Astrocyte (in vitro differentiated cells and primary cell): ENCODE results near the gene ZNF669. TPM values are rescaled to one million over a fixed set of nuclear protein-coding genes. Genes with fewer than 3 reads are reported as not detected.
"Not testable (repeated sequence)": the region's sequence is repeated elsewhere in the genome, so short reads cannot be mapped to it uniquely, and the experiment has no call there.

ENCODE experiments used
- DNase-seq: peaks from one replicate; pipeline ENCODE4 v3.0.0-alpha.2; 2010; ENCODE audit warnings: low read depth
- FAIRE-seq: peaks from 2 replicates; lab custom pipeline; 2011; peaks lifted over from hg19 to GRCh38; lab: Jason Lieb, UNC
- H2AFZ ChIP-seq: 2 replicates; pipeline ENCODE4 v1.6.0; 2012; ENCODE audit warnings: low read depth, low read length, inconsistent platforms
- H3K27ac ChIP-seq: 2 replicates; pipeline ENCODE4 v1.5.1; 2011; ENCODE audit warnings: low read depth, low read length, inconsistent platforms
- H3K27me3 ChIP-seq: 2 replicates; pipeline ENCODE4 v1.6.0; 2011; ENCODE audit warnings: low read length, inconsistent platforms; ENCODE audit not compliant: insufficient read depth
- H3K36me3 ChIP-seq: 2 replicates; pipeline ENCODE4 v1.5.1; 2011; ENCODE audit warnings: low read length, inconsistent platforms; ENCODE audit not compliant: insufficient read depth
- H3K4me1 ChIP-seq: 2 replicates; pipeline ENCODE4 v1.5.1; 2011; ENCODE audit warnings: low read length, inconsistent platforms; ENCODE audit not compliant: insufficient read depth
- H3K4me2 ChIP-seq: 2 replicates; pipeline ENCODE4 v1.6.0; 2012; ENCODE audit warnings: low read length, inconsistent platforms
- H3K4me3 ChIP-seq: 2 replicates; pipeline ENCODE4 v1.5.1; 2011; ENCODE audit warnings: low read depth, mild to moderate bottlenecking, low read length, inconsistent platforms; ENCODE audit not compliant: insufficient read depth
- H3K79me2 ChIP-seq: 2 replicates; pipeline ENCODE4 v1.6.0; 2012; ENCODE audit warnings: mild to moderate bottlenecking, low read length, inconsistent platforms; ENCODE audit not compliant: insufficient read depth
- H3K9ac ChIP-seq: 2 replicates; pipeline ENCODE4 v1.6.0; 2012; ENCODE audit warnings: mild to moderate bottlenecking, low read length, inconsistent platforms
- H3K9me3 ChIP-seq: 2 replicates; pipeline ENCODE4 v1.5.1; 2012; ENCODE audit warnings: low read depth, mild to moderate bottlenecking, low read length, inconsistent platforms; ENCODE audit not compliant: insufficient read depth
- H4K20me1 ChIP-seq: 2 replicates; pipeline ENCODE4 v1.6.0; 2012; ENCODE audit warnings: low read length, inconsistent platforms; ENCODE audit not compliant: insufficient read depth
- H3K27ac Mint-ChIP-seq: one replicate; pipeline ENCODE4 v1.8.0; 2021; ENCODE audit warnings: mild to moderate bottlenecking, mixed read lengths; ENCODE audit not compliant: unreplicated experiment
- H3K27me3 Mint-ChIP-seq: one replicate; pipeline ENCODE4 v1.8.0; 2021; ENCODE audit warnings: low read depth, mixed read lengths; ENCODE audit not compliant: unreplicated experiment
- H3K36me3 Mint-ChIP-seq: one replicate; pipeline ENCODE4 v1.8.0; 2021; ENCODE audit warnings: low read depth, mixed read lengths; ENCODE audit not compliant: unreplicated experiment
- H3K4me1 Mint-ChIP-seq: one replicate; pipeline ENCODE4 v1.8.0; 2021; ENCODE audit warnings: low read depth, mixed read lengths; ENCODE audit not compliant: unreplicated experiment
- H3K4me3 Mint-ChIP-seq: one replicate; pipeline ENCODE4 v1.8.0; 2021; ENCODE audit warnings: mild to moderate bottlenecking, moderate library complexity, mixed read lengths; ENCODE audit not compliant: unreplicated experiment
- H3K9me3 Mint-ChIP-seq: one replicate; pipeline ENCODE4 v1.8.0; 2021; ENCODE audit warnings: mild to moderate bottlenecking, mixed read lengths; ENCODE audit not compliant: unreplicated experiment
- CTCF ChIP-seq: IDR thresholded peaks from 2 replicates; pipeline ENCODE4 v1.5.1; 2011; ENCODE audit warnings: low read depth, mild to moderate bottlenecking, inconsistent platforms, low read length, moderate library complexity; ENCODE audit not compliant: insufficient read depth
- EZH2 ChIP-seq: IDR thresholded peaks from 2 replicates; pipeline ENCODE4 v1.6.1; 2012; ENCODE audit warnings: mild to moderate bottlenecking, low read length, inconsistent platforms; ENCODE audit not compliant: insufficient read depth
- total RNA-seq: library from RNA; stranded (reverse); gene quantifications from 2 replicates; pipeline ENCODE4 v1.2.1, GENCODE V29; 2021

ZNF669 gene
- total RNA-seq, 1 donor from 2014 or later, result 9.4 TPM

GRCh38 chr1:247146671-247147070 is 42.5 kb upstream of the ZNF669 start:
- TF ChIP-seq CTCF (peak; percentile 4), EZH2 (no peak)
- DNase-seq (no peak), FAIRE-seq (no peak)
- peaks cover 59% of the 10 kb centered on the region for H3K36me3 Mint-ChIP-seq
- H3K4me1 Mint-ChIP-seq, result peaks cover 2% of the 10 kb centered on the region
- H3K27ac Mint-ChIP-seq, result no peak overlapping the region
- no peak overlapping the region for H3K4me3 ChIP-seq
- H3K27me3 ChIP-seq, result no peaks in the 10 kb centered on the region
- H3K36me3 ChIP-seq, result peaks cover 15% of the 10 kb centered on the region
- H3K9ac ChIP-seq, result no peak overlapping the region
- H3K4me3 Mint-ChIP-seq, result no peak overlapping the region
- no peaks in the 10 kb centered on the region for H4K20me1 ChIP-seq
- no peak overlapping the region for H3K4me2 ChIP-seq
- H3K27me3 Mint-ChIP-seq, result no peaks in the 10 kb centered on the region
- peaks cover 12% of the 10 kb centered on the region for H3K9me3 ChIP-seq
- H3K79me2 ChIP-seq, result peaks cover 41% of the 10 kb centered on the region
- no peaks in the 10 kb centered on the region for H3K4me1 ChIP-seq
- H3K9me3 Mint-ChIP-seq, result peaks cover 46% of the 10 kb centered on the region
- no peak overlapping the region for H3K27ac ChIP-seq
- no peak overlapping the region for H2AFZ ChIP-seq

- H3K27me3 Mint-ChIP-seq, result no peaks in the 10 kb centered on the region
- H3K4me3 Mint-ChIP-seq, result no peak overlapping the region
- Histone ChIP-seq H4K20me1 (no peaks in the 10 kb centered on the region), H3K9ac (no peak overlapping the region), H3K4me1 (no peaks in the 10 kb centered on the region), H3K4me2 (no peak overlapping the region), H3K4me3 (no peak overlapping the region), H3K79me2 (peaks cover 53% of the 10 kb centered on the region), H3K27ac (no peak overlapping the region), H3K27me3 (no peaks in the 10 kb centered on the region), H2AFZ (no peak overlapping the region), H3K36me3 (peaks cover 12% of the 10 kb centered on the region), H3K9me3 (peaks cover 21% of the 10 kb centered on the region)
- H3K27ac Mint-ChIP-seq, result no peak overlapping the region
- TF ChIP-seq CTCF, result no peak
- no peak for TF ChIP-seq EZH2
- peaks cover 2% of the 10 kb centered on the region for H3K4me1 Mint-ChIP-seq
- peaks cover 49% of the 10 kb centered on the region for H3K9me3 Mint-ChIP-seq
- FAIRE-seq (no peak), DNase-seq (no peak)
- peaks cover 59% of the 10 kb centered on the region for H3K36me3 Mint-ChIP-seq
Measured at GRCh38 chr1:247145279-247145678, 41.1 kb upstream of the ZNF669 start.

GRCh38 chr1:247139557-247139956 is 35.4 kb upstream of the ZNF669 start:
- H3K36me3 ChIP-seq, H3K4me3 Mint-ChIP-seq, H3K9ac ChIP-seq, H3K4me1 ChIP-seq, H3K4me3 ChIP-seq, H4K20me1 ChIP-seq, H2AFZ ChIP-seq, H3K27ac ChIP-seq, DNase-seq, H3K27me3 ChIP-seq, H3K4me1 Mint-ChIP-seq, H3K27ac Mint-ChIP-seq, H3K4me2 ChIP-seq, H3K27me3 Mint-ChIP-seq, FAIRE-seq: not testable (repeated sequence)
- peaks cover 44% of the 10 kb centered on the region for H3K36me3 Mint-ChIP-seq
- H3K9me3 Mint-ChIP-seq, result peaks cover 58% of the 10 kb centered on the region
- H3K9me3 ChIP-seq, result peaks cover 21% of the 10 kb centered on the region
- H3K79me2 ChIP-seq, result peaks cover 52% of the 10 kb centered on the region
